ENCODE data around the gene LYST.

LYST gene

GRCh38 chr1:235783148-235783776, 83.4 kb downstream of the LYST start:
- TF ChIP-seq REST (IDR thresholded peaks at IDR 0.05; ENCODE audit: insufficient replicate concordance, low read depth) (no peak), GABPA (IDR thresholded peaks at IDR 0.05; ENCODE audit: low read depth) (no peak)
- H3K4me3 ChIP-seq (replicated peaks; ENCODE audit: insufficient read depth, low read length): no peak overlapping the region
- H3K27ac ChIP-seq (replicated peaks): no peak overlapping the region
- H3K27me3 ChIP-seq (ENCODE audit: insufficient read depth, poor library complexity, severe bottlenecking): no peaks in the 10 kb centered on the region
- DNase-seq (ENCODE audit: low read depth in 1 of 2, low spot score in 1 of 2): no peak

GRCh38 chr1:235782601-235783000, 84.1 kb downstream of the LYST start:
- no peak for DNase-seq (ENCODE audit: low read depth in 1 of 2, low spot score in 1 of 2)
- peak overlapping the region; percentile 2; the same call in 1 of the 2 replicates for H3K27ac ChIP-seq (replicated peaks)
- no peak overlapping the region for H3K4me3 ChIP-seq (replicated peaks; ENCODE audit: insufficient read depth, low read length)
- no peak for TF ChIP-seq GABPA (IDR thresholded peaks at IDR 0.05; ENCODE audit: low read depth)
- no peak for TF ChIP-seq POLR2AphosphoS5 (IDR thresholded peaks at IDR 0.05; ENCODE audit: low read depth)
- no peak for TF ChIP-seq REST (IDR thresholded peaks at IDR 0.05; ENCODE audit: insufficient replicate concordance, low read depth)
- no peak for TF ChIP-seq SPI1 (IDR thresholded peaks at IDR 0.05; ENCODE audit: borderline replicate concordance, low read depth)
- TF ChIP-seq CTCF (IDR thresholded peaks at IDR 0.05; ENCODE audit: insufficient read depth, low read length): no peak
- no peaks in the 10 kb centered on the region for H3K27me3 ChIP-seq (ENCODE audit: insufficient read depth, poor library complexity, severe bottlenecking)

- no peaks in the 10 kb centered on the region for H3K27me3 ChIP-seq (ENCODE audit: insufficient read depth, poor library complexity, severe bottlenecking)
- TF ChIP-seq POLR2AphosphoS5 (IDR thresholded peaks at IDR 0.05; ENCODE audit: low read depth) (no peak), REST (IDR thresholded peaks at IDR 0.05; ENCODE audit: insufficient replicate concordance, low read depth) (no peak), SPI1 (IDR thresholded peaks at IDR 0.05; ENCODE audit: borderline replicate concordance, low read depth) (no peak), GABPA (IDR thresholded peaks at IDR 0.05; ENCODE audit: low read depth) (no peak), CTCF (IDR thresholded peaks at IDR 0.05; ENCODE audit: insufficient read depth, low read length) (no peak)
- DNase-seq (ENCODE audit: low read depth in 1 of 2, low spot score in 1 of 2): no peak
- no peak overlapping the region for H3K4me3 ChIP-seq (replicated peaks; ENCODE audit: insufficient read depth, low read length)
- no peak overlapping the region for H3K27ac ChIP-seq (replicated peaks)
Measured at GRCh38 chr1:235781807-235782206, 84.9 kb downstream of the LYST start.
